Stomach (tissue), 9 donors: ENCODE data around the gene PHIP. TPM values are rescaled to one million over a fixed set of nuclear protein-coding genes. Genes with fewer than 3 reads are reported as not detected.
"Not testable (repeated sequence)": the region's sequence is repeated elsewhere in the genome, so short reads cannot be mapped to it uniquely, and the experiment has no call there.

Source experiments
- DNase-seq, 2 donors: peaks; one replicate each; pipeline versions ENCODE4 v3.0.0 to v3.0.0-alpha.2; 2013 to 2019
- H3K27ac ChIP-seq, 5 donors: fragments of 200-600 bp in 4 of 5; sonication (generic) in 4 of 5; one replicate each; pipeline ENCODE4 v1.5.1; 2013 to 2019; ENCODE audit warnings: mild to moderate bottlenecking in 1 of 5, moderate library complexity in 1 of 5
- H3K27me3 ChIP-seq, 3 donors: fragments of 200-600 bp; sonication (generic); one replicate each; pipeline ENCODE4 v1.5.1; 2017 to 2019; ENCODE audit warnings: mixed run types in 1 of 3
- H3K36me3 ChIP-seq, 4 donors: fragments of 200-600 bp; sonication (generic); 1 replicate in 3 of 4; 2 replicates in 1 of 4; pipeline ENCODE4 v1.5.1; 2016 to 2019
- H3K4me1 ChIP-seq, 4 donors: fragments of 200-600 bp; sonication (generic); one replicate each; pipeline ENCODE4 v1.5.1; 2016 to 2019
- H3K4me3 ChIP-seq, 4 donors: fragments of 200-600 bp; sonication (generic) in 3 of 4; one replicate each; pipeline ENCODE4 v1.5.1; 2016 to 2019; ENCODE audit warnings: mild to moderate bottlenecking in 1 of 4
- H3K9me3 ChIP-seq, 4 donors: fragments of 200-600 bp; sonication (generic); one replicate each; pipeline ENCODE4 v1.5.1; 2016 to 2019
- CTCF ChIP-seq, 7 experiments: fragments of 450-650 bp in 4 of 7; fragments of 200-600 bp in 3 of 7; sonication (generic) in 3 of 7; IDR thresholded peaks; one replicate each; pipeline ENCODE4 v1.5.1; 2016 to 2019; ENCODE audit warnings: antibody characterized with exemption in 7 of 7, control low read depth in 2 of 7, mild to moderate bottlenecking in 1 of 7
- EP300 ChIP-seq: sonication (generic); formaldehyde crosslinking; IDR thresholded peaks from one replicate; pipeline ENCODE4 v1.6.1; 2017; ENCODE audit warnings: antibody characterized with exemption
- POLR2A ChIP-seq, 4 donors: fragments of 450-650 bp; IDR thresholded peaks; one replicate each; pipeline ENCODE4 v1.6.1; 2016; ENCODE audit warnings: antibody characterized with exemption in 4 of 4, control low read depth in 2 of 4, mild to moderate bottlenecking in 1 of 4, moderate library complexity in 1 of 4
- POLR2AphosphoS5 ChIP-seq, 3 donors: sonication (generic); formaldehyde crosslinking; IDR thresholded peaks; one replicate each; pipeline ENCODE4 v1.6.1; 2016; ENCODE audit warnings: antibody characterized with exemption in 3 of 3
- WGBS, 5 donors: extraction: QIAGEN DNeasy Blood & Tissue Kit in 3 of 5; methylation state at CpG; one replicate each; pipeline versions ENCODE4 v1.1.5 to v1.1.7; 2013 to 2018; 5-methylcytosine and 5-hydroxymethylcytosine counted together
- intact Hi-C: fragments of 100-400 bp; cut with DNase I; formaldehyde crosslinking; loops from one replicate; pipeline ENCODE4 v1.15.1; 2023; ENCODE audit warnings: low total_unique reads
- polyA plus RNA-seq, 3 donors: library from polyadenylated mRNA; stranded (reverse); fragments of 200-250 nt; gene quantifications; one replicate each; pipeline ENCODE4 v1.2.3, GENCODE V29; 2013
- total RNA-seq, 5 donors: library from RNA; depleted of rRNA; stranded (reverse); fragments of >200 nt; gene quantifications; one replicate each; pipeline versions ENCODE4 v1.1.0 to v1.2.3, GENCODE V29; 2014 to 2016
- donor health status: healthy with polysubstance abuse.
- donor health status: Bipolar disorder and iron deficiency.
- donor health status: healthy.

PHIP gene
- total and polyA plus RNA-seq, 8 donors: 3.2 to 70.7 (median 22.5) TPM

GRCh38 chr6:78910010-78910409 lies 168.0 kb downstream of the PHIP start:
- intact Hi-C loops: no loop called here
- peaks cover 0 to 14% (median 10%) of the 10 kb centered on the region in 4 donors for H3K4me1 ChIP-seq
- peak overlapping the region in 2 of 4 donors; percentile 49 to 56 for H3K4me3 ChIP-seq
- no peaks in the 10 kb centered on the region for H3K36me3 ChIP-seq
- no peak for TF ChIP-seq POLR2A (IDR thresholded peaks at IDR 0.05)
- TF ChIP-seq EP300: no peak
- TF ChIP-seq POLR2AphosphoS5 (IDR thresholded peaks at IDR 0.05): no peak
- TF ChIP-seq CTCF (IDR thresholded peaks at IDR 0.05): no peak
- no peak overlapping the region for H3K27ac ChIP-seq
- DNase-seq: no peak
- H3K9me3 ChIP-seq: no peaks in the 10 kb centered on the region
- H3K27me3 ChIP-seq: peaks cover 0 to 14% (median 8%) of the 10 kb centered on the region in 3 donors
- WGBS, 5 donors: 86 to 90% (median 89%) methylated on average over 10 of the region's 10 CpGs

DNA sequence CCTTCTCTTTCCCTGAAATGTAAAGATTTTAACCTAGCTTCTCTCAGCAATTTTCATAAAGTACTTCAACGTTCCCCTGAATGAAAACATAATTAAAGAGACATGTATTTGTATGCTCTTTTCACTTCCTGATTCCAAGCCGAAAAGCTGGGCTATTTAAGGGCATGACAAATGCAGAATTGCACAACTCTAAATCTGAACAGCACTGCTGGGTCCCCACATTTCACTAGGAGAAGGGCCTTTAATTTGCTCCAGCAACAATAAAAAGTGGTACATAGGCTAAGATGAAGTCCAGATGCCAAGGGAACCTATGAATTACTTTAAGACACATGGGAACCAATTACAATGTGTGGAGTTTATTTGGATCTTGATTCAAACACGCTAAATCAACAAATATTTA lies 168.7 kb downstream of the PHIP start:
- peaks cover 0 to 14% (median 10%) of the 10 kb centered on the region in 4 donors for H3K4me1 ChIP-seq
- intact Hi-C loops: no loop called here
- peaks cover 0 to 14% (median 8%) of the 10 kb centered on the region in 3 donors for H3K27me3 ChIP-seq
- no peaks in the 10 kb centered on the region for H3K9me3 ChIP-seq
- WGBS, 5 donors: 49 to 63% (median 60%) methylated on average over 3 of the region's 3 CpGs
- no peaks in the 10 kb centered on the region for H3K36me3 ChIP-seq
- H3K4me3 ChIP-seq: no peak overlapping the region
- peak in 1 of 2 donors; percentile 20 for DNase-seq
- TF ChIP-seq POLR2A (IDR thresholded peaks at IDR 0.05) (no peak), EP300 (no peak), CTCF (IDR thresholded peaks at IDR 0.05) (no peak), POLR2AphosphoS5 (IDR thresholded peaks at IDR 0.05) (no peak)
- H3K27ac ChIP-seq: no peak overlapping the region

GRCh38 chr6:78908621-78909020 lies 169.4 kb downstream of the PHIP start:
- intact Hi-C loops: no loop called here
- 88 to 94% (median 91%) methylated on average over 2 of the region's 2 CpGs for WGBS, 5 donors
- Histone ChIP-seq H3K9me3 (no peaks in the 10 kb centered on the region), H3K27me3 (peaks cover 0 to 14% (median 8%) of the 10 kb centered on the region in 3 donors), H3K36me3 (no peaks in the 10 kb centered on the region), H3K4me3 (no peak overlapping the region), H3K4me1 (peaks cover 0 to 14% (median 10%) of the 10 kb centered on the region in 4 donors), H3K27ac (no peak overlapping the region)
- DNase-seq: no peak
- TF ChIP-seq EP300 (no peak), CTCF (IDR thresholded peaks at IDR 0.05) (no peak), POLR2A (IDR thresholded peaks at IDR 0.05) (no peak), POLR2AphosphoS5 (IDR thresholded peaks at IDR 0.05) (no peak)

GRCh38 chr6:78896227-78896626 lies 181.8 kb downstream of the PHIP start:
- TF ChIP-seq POLR2AphosphoS5 (IDR thresholded peaks at IDR 0.05) (no peak), CTCF (IDR thresholded peaks at IDR 0.05) (no peak), POLR2A (IDR thresholded peaks at IDR 0.05) (no peak), EP300 (no peak)
- Histone ChIP-seq H3K27ac (no peak overlapping the region), H3K4me1 (no peaks in the 10 kb centered on the region), H3K27me3 (no peaks in the 10 kb centered on the region), H3K4me3 (no peak overlapping the region), H3K36me3 (peaks cover 0 to 6% (median 2%) of the 10 kb centered on the region in 4 donors), H3K9me3 (no peaks in the 10 kb centered on the region)
- DNase-seq: no peak
- intact Hi-C loops: no loop called here
- WGBS, 5 donors: 87 to 95% (median 94%) methylated on average over 2 of the region's 2 CpGs

GRCh38 chr6:78889901-78890300 lies 188.2 kb downstream of the PHIP start:
- H3K27me3 ChIP-seq, H3K9me3 ChIP-seq, DNase-seq, H3K4me3 ChIP-seq, H3K4me1 ChIP-seq, H3K27ac ChIP-seq, intact Hi-C loops: not testable (repeated sequence)
- peaks cover 0 to 15% (median 0%) of the 10 kb centered on the region in 4 donors for H3K36me3 ChIP-seq
- 94 to 99% (median 96%) methylated on average over 5 of the region's 5 CpGs for WGBS, 5 donors
